Activated naive CD4-positive, alpha-beta T cell treated with anti-CD3 and anti-CD28 coated beads for 36 hours (primary cell): ENCODE results near the gene UFSP2. TPM values are rescaled to one million over a fixed set of nuclear protein-coding genes. Genes with fewer than 3 reads are reported as not detected.
A peak's percentile ranks its signal among the peaks of the same experiment; 100 is the strongest.

Experiments used
- CTCF ChIA-PET: fragments of 350-600 bp; sonication (Branson Sonifier 250); formaldehyde crosslinking; loops from one replicate; lab custom pipeline; 2021; ENCODE audit warnings: antibody characterized with exemption; lab: Charles Lee
- DNase-seq: peaks from one replicate; pipeline ENCODE4 v3.0.0-alpha.2; 2020
- H3K27ac Mint-ChIP-seq: one replicate; pipeline ENCODE4 v1.8.0; 2021; ENCODE audit warnings: mild to moderate bottlenecking, mixed read lengths
- H3K27me3 Mint-ChIP-seq: one replicate; pipeline ENCODE4 v1.8.0; 2021; ENCODE audit warnings: low read depth, mixed read lengths
- H3K36me3 Mint-ChIP-seq: one replicate; pipeline ENCODE4 v1.8.0; 2021; ENCODE audit warnings: low read depth, mixed read lengths
- H3K4me1 Mint-ChIP-seq: one replicate; pipeline ENCODE4 v1.8.0; 2021; ENCODE audit warnings: low read depth, mixed read lengths
- H3K4me3 Mint-ChIP-seq: one replicate; pipeline ENCODE4 v1.8.0; 2021; ENCODE audit warnings: mild to moderate bottlenecking, moderate library complexity, mixed read lengths
- H3K9me3 Mint-ChIP-seq: one replicate; pipeline ENCODE4 v1.8.0; 2021; ENCODE audit warnings: mixed read lengths
- intact Hi-C: fragments of 100-400 bp; cut with micrococcal nuclease; formaldehyde crosslinking; loops from one replicate; pipeline ENCODE4 v1.15.1; 2023
- total RNA-seq, 2 experiments: library from RNA; stranded (reverse); gene quantifications; one replicate each; pipeline ENCODE4 v1.2.3, GENCODE V29; 2021

The UFSP2 gene
- total RNA-seq, 2 experiments from 2014 or later: 24.4 to 30.7 TPM

GRCh38 chr4:185421366-185422124 lies 4.2 kb downstream of the UFSP2 start:
- no peak for DNase-seq
- H3K36me3 Mint-ChIP-seq: peaks cover 10% of the 10 kb centered on the region
- peaks cover 28% of the 10 kb centered on the region for H3K4me1 Mint-ChIP-seq
- CTCF ChIA-PET: no interaction called here
- no peak overlapping the region for H3K4me3 Mint-ChIP-seq
- no peaks in the 10 kb centered on the region for H3K27me3 Mint-ChIP-seq
- no peaks in the 10 kb centered on the region for H3K9me3 Mint-ChIP-seq
- H3K27ac Mint-ChIP-seq: no peak overlapping the region
- intact Hi-C loops: no loop called here

GRCh38 chr4:185416955-185417354 lies 8.8 kb downstream of the UFSP2 start:
- H3K36me3 Mint-ChIP-seq: peaks cover 14% of the 10 kb centered on the region

GRCh38 chr4:185412412-185412811 lies 13.4 kb downstream of the UFSP2 start:
- Mint-ChIP-seq H3K36me3 (peaks cover 16% of the 10 kb centered on the region), H3K9me3 (no peaks in the 10 kb centered on the region), H3K27me3 (no peaks in the 10 kb centered on the region), H3K4me1 (no peaks in the 10 kb centered on the region), H3K4me3 (no peak overlapping the region), H3K27ac (no peak overlapping the region)
- CTCF ChIA-PET: no interaction called here
- DNase-seq: no peak
- intact Hi-C loops: no loop called here

More at GRCh38 chr4:185416955-185417354, 8.8 kb downstream of the UFSP2 start:
- intact Hi-C loops: no loop called here
- Mint-ChIP-seq H3K4me3 (no peak overlapping the region), H3K27me3 (no peaks in the 10 kb centered on the region), H3K9me3 (no peaks in the 10 kb centered on the region), H3K4me1 (peaks cover 6% of the 10 kb centered on the region), H3K27ac (no peak overlapping the region)
- CTCF ChIA-PET: interaction anchor here (0.8 kb wide), 1 partner anchor 10 kb away, joined by 3 read pairs; no protein-coding TSS in a partner anchor
- no peak for DNase-seq

- H3K36me3 Mint-ChIP-seq: peaks cover 12% of the 10 kb centered on the region
- no peaks in the 10 kb centered on the region for H3K9me3 Mint-ChIP-seq
- H3K4me1 Mint-ChIP-seq: no peaks in the 10 kb centered on the region
- no peak for DNase-seq
- H3K4me3 Mint-ChIP-seq: no peak overlapping the region
- CTCF ChIA-PET: no interaction called here
- intact Hi-C loops: no loop called here
- no peak overlapping the region for H3K27ac Mint-ChIP-seq
- no peaks in the 10 kb centered on the region for H3K27me3 Mint-ChIP-seq
Observed at GRCh38 chr4:185411849-185412248, 13.9 kb downstream of the UFSP2 start.

- intact Hi-C loops: no loop called here
- H3K27me3 Mint-ChIP-seq: no peaks in the 10 kb centered on the region
- H3K9me3 Mint-ChIP-seq: no peaks in the 10 kb centered on the region
- H3K4me3 Mint-ChIP-seq: no peak overlapping the region
- no peak for DNase-seq
- H3K4me1 Mint-ChIP-seq: no peaks in the 10 kb centered on the region
- H3K36me3 Mint-ChIP-seq: peaks cover 18% of the 10 kb centered on the region
- no peak overlapping the region for H3K27ac Mint-ChIP-seq
- CTCF ChIA-PET: no interaction called here
Observed at GRCh38 chr4:185408432-185408831, 17.3 kb downstream of the UFSP2 start.

GRCh38 chr4:185405296-185405999 lies 20.3 kb downstream of the UFSP2 start:
- CTCF ChIA-PET: interaction anchor here (1.0 to 1.3 kb wide), 2 partner anchors 196 to 366 kb away, joined by 3 to 5 read pairs; partner anchors contain the start of gene SNX25
- H3K9me3 Mint-ChIP-seq: no peaks in the 10 kb centered on the region
- no peak for DNase-seq
- H3K27ac Mint-ChIP-seq: no peak overlapping the region
- peaks cover 3% of the 10 kb centered on the region for H3K4me1 Mint-ChIP-seq
- H3K27me3 Mint-ChIP-seq: no peaks in the 10 kb centered on the region
- peaks cover 17% of the 10 kb centered on the region for H3K36me3 Mint-ChIP-seq
- intact Hi-C loops: no loop called here
- H3K4me3 Mint-ChIP-seq: no peak overlapping the region

- Mint-ChIP-seq H3K4me3 (no peak overlapping the region), H3K27ac (no peak overlapping the region), H3K4me1 (peaks cover 8% of the 10 kb centered on the region), H3K27me3 (no peaks in the 10 kb centered on the region), H3K36me3 (peaks cover 16% of the 10 kb centered on the region), H3K9me3 (no peaks in the 10 kb centered on the region)
- intact Hi-C loops: no loop called here
- CTCF ChIA-PET: no interaction called here
- DNase-seq: no peak
Observed at GRCh38 chr4:185404031-185404430, 21.7 kb downstream of the UFSP2 start.

- Mint-ChIP-seq H3K9me3 (no peaks in the 10 kb centered on the region), H3K36me3 (peaks cover 7% of the 10 kb centered on the region), H3K4me1 (peaks cover 35% of the 10 kb centered on the region), H3K27ac (no peak overlapping the region), H3K4me3 (no peak overlapping the region), H3K27me3 (no peaks in the 10 kb centered on the region)
- CTCF ChIA-PET: no interaction called here
- intact Hi-C loops: loop anchor here (10.0 kb wide), 1 partner anchor 1895 kb away; the partner anchor contains the start of gene ING2
- DNase-seq: no peak
Observed at GRCh38 chr4:185399466-185399865, 26.3 kb downstream of the UFSP2 start.

- no peaks in the 10 kb centered on the region for H3K27me3 Mint-ChIP-seq
- no peak overlapping the region for H3K4me3 Mint-ChIP-seq
- CTCF ChIA-PET: no interaction called here
- H3K4me1 Mint-ChIP-seq: peaks cover 41% of the 10 kb centered on the region
- no peaks in the 10 kb centered on the region for H3K9me3 Mint-ChIP-seq
- H3K27ac Mint-ChIP-seq: no peak overlapping the region
- DNase-seq: no peak
- H3K36me3 Mint-ChIP-seq: peaks cover 7% of the 10 kb centered on the region
- intact Hi-C loops: loop anchor here (10.0 kb wide), 1 partner anchor 1894 kb away; the partner anchor contains the start of gene ING2
Observed at GRCh38 chr4:185398618-185399017, 27.1 kb downstream of the UFSP2 start.

GRCh38 chr4:185396724-185397385 lies 28.9 kb downstream of the UFSP2 start, which contains the start of gene ANKRD37:
Gene ANKRD37 (plus strand): TSS chr4:185396841. CDS start chr4:185396924, 83 bp downstream.
- Mint-ChIP-seq H3K36me3 (peaks cover 7% of the 10 kb centered on the region), H3K4me1 (peaks cover 42% of the 10 kb centered on the region), H3K27me3 (no peaks in the 10 kb centered on the region), H3K27ac (peak within 1 kb of the TSS; percentile 98), H3K9me3 (no peaks in the 10 kb centered on the region), H3K4me3 (peak within 1 kb of the TSS; percentile 93)
- no peak for DNase-seq
- CTCF ChIA-PET: interaction anchor here (0.6 to 1.1 kb wide), 2 partner anchors 76 to 199 kb away, joined by 3 to 4 read pairs; no protein-coding TSS in a partner anchor
- intact Hi-C loops: loop anchor here (1.0 to 10.0 kb wide), 11 partner anchors 28 to 1892 kb away; partner anchors contain the start of genes CASP3, CCDC110, CENPU and CYP4V2

GRCh38 chr4:185395956-185396723 lies 29.6 kb downstream of the UFSP2 start:
- Mint-ChIP-seq H3K9me3 (no peaks in the 10 kb centered on the region), H3K4me3 (peak overlapping the region; percentile 93), H3K27me3 (no peaks in the 10 kb centered on the region), H3K27ac (peak overlapping the region; percentile 98), H3K4me1 (peaks cover 42% of the 10 kb centered on the region), H3K36me3 (peaks cover 7% of the 10 kb centered on the region)
- intact Hi-C loops: loop anchor here (1.0 to 10.0 kb wide), 14 partner anchors 29 to 1891 kb away; partner anchors contain the start of genes CASP3, CCDC110, CENPU and CYP4V2
- DNase-seq: peak; percentile 95
- CTCF ChIA-PET: interaction anchor here (0.6 to 1.1 kb wide), 2 partner anchors 77 to 198 kb away, joined by 3 to 4 read pairs; no protein-coding TSS in a partner anchor
